Large intestine (tissue), 1 donor: ENCODE data around the gene NPM3. TPM values are rescaled to one million over a fixed set of nuclear protein-coding genes. Genes with fewer than 3 reads are reported as not detected.

Experiments
- polyA plus RNA-seq: library from polyadenylated mRNA; unstranded; fragments of 120-200 nt; gene quantifications from one replicate; pipeline ENCODE4 v1.2.1, GENCODE V29; 2013

Gene NPM3
- polyA plus RNA-seq, 1 donor: 45.2 TPM

Other genes with a start within 250 kb of the NPM3 start
- gene POLL, start 195.2 kb downstream of the NPM3 start, polyA plus RNA-seq: 31.4 TPM
- 17.4 TPM for gene DPCD, start 195.1 kb downstream of the NPM3 start, polyA plus RNA-seq
- gene FBXW4, start 88.3 kb downstream of the NPM3 start, polyA plus RNA-seq: 45.7 TPM
- not detected for gene FGF8, start 7.3 kb downstream of the NPM3 start, polyA plus RNA-seq
- gene OGA, start 35.0 kb upstream of the NPM3 start, polyA plus RNA-seq: 129 TPM
- gene KCNIP2, start 60.4 kb upstream of the NPM3 start, polyA plus RNA-seq: 21.2 TPM